HG02571 (cell line): Measurements from ENCODE around the gene ABCC4.
"Not testable (repeated sequence)": the region's sequence is repeated elsewhere in the genome, so short reads cannot be mapped to it uniquely, and the experiment has no call there.

Source experiments
- ATAC-seq: cut with Tn5 transposase; IDR thresholded peaks from one replicate; pipeline ENCODE4 v1.9.1; 2021; ENCODE audit warnings: mild to moderate bottlenecking, moderate library complexity; ENCODE audit not compliant: unreplicated experiment

The ABCC4 gene

DNA sequence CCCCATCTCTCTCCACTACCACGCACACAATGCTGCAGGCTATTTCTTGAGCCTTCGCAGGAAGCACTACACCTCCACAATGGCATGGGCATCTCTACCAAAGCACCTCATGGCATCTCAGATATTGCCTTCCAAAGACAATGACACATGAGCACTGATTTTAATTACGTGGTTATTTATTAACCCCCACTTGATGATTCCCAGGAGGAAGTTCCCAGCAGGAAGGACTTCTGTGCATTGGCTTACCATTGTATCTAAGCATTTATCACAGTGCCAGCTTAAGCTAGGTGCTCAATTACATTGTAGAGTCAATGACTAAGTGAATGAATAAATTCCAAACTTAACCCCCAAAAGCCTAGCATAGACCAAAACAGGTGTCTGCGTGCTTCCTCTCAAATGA is 101.4 kb downstream of the ABCC4 start:
- ATAC-seq: no peak

DNA sequence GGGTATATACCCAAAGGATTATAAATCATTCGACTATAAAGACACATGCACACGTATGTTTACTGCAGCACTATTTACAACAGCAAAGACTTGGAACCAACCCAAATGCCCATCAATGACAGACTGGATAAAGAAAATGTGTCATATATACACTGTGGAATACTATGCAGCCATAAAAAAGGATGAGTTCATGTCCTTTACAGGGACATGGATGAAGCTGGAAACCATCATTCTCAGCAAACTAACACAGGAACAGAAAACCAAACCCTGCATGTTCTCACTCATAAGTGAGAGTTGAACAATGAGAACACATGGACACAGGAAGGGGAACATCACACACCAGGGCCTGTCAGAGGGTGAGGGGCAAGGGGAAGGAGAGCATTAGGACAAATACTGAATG is 102.6 kb downstream of the ABCC4 start:
- ATAC-seq: not testable (repeated sequence)

DNA sequence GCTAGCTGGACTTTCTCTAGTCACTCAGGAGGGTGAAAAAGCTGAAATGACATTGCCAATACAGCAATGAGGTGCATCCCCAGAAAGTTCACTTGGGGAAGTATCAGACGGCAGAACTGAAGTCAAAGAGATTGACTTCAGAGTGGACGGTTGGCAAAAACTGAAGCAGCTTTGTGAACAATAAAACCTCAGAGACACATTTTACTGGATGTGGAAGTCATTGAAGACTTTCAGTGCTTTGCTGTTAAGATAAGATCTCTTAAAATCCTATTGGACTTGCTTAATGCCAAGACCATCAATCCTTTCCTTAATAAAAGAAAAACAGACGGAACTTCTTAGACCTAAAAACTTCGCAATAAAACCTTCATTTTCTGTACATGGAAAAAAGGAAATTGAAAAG is 103.7 kb downstream of the ABCC4 start:
- ATAC-seq: no peak

DNA sequence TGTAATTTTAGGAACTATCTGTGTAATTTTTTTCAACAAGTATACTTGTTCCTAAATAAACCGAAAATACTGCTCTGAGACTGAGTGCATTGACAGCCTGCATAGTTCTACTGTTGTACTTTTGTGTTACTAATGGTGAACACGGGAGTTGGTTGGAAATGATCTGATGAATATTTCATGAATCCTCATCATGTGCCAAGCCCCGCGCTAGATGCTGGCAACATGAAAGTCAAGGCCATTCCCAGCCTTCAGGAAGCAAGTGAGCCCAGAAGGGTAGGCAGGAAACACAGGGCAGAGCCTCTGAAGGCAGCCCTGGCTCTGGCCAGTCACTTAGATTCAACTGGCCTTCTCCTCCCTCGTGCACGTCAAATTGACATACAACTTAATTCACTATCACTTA is 106.1 kb downstream of the ABCC4 start:
- no peak for ATAC-seq

DNA sequence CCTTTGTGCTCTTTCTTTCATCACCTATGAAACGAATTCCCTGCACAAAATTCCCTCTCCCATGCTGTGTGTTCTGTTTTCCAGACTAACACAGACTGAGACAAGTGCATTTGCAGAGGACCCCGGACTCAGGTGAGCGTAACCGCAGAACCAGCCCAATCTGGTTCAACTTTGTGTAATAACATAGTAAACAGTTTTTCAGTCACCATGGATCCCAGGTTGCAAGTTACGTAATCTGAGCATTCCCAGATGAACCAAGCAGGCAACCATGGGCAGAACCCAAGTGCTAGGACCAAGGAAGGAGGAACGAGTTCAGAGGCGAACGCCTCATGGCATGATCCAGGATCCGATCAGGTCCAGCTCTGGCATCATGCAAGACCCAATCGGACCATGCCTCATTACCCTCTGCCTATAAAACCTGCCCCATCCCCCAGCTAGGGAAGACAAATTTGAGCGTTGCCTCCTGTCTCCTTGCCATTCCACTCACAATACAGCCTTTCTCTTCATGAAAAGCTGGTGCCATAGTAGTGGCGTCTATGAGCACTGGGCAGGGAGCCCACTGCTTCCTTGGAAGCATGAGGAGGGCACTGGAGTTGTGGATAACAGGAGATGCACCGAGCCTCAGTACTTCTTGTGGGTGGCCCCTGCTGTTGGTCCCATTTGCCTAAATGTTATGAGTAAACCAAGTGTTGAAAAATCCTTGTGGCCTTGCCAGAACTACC is 107.6 kb downstream of the ABCC4 start:
- no peak for ATAC-seq

DNA sequence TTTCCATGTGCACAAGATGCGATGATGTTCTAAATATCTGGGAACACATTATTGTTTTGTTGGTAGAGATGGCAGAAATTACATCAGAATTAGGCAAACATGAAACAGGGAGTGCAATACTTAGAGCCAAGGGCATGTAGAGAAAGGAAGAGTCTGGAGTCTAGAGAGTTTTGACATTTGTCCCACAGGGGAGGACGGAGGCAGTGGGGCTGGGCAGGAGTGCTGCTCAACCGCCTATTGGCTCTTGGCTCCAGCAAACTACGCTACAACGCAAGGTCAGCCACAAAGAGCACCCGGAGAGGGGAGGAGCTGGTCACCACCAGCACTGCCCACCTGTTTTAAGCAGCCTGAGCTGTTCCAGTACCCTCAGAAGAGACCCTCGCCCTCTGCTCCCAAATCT is 108.3 kb downstream of the ABCC4 start:
- no peak for ATAC-seq

DNA sequence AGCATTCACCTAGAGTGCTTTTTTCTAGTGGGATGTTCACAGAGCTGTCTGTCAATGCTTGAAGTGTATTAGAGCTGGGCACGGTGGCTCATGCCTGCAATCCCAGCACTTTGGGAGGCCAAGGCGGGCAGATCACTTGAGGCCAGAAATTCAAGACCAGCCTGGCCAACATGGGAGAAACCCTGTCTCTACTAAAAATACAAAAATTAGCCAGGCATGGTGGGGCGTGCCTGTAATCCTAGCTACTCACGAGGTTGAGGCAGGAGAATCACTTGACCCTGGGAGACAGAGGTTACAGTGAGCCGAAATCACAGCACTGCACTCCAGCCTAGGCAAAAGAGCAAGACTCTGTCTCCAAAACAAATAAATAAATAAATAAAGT is 108.7 kb downstream of the ABCC4 start:
- ATAC-seq: not testable (repeated sequence)

DNA sequence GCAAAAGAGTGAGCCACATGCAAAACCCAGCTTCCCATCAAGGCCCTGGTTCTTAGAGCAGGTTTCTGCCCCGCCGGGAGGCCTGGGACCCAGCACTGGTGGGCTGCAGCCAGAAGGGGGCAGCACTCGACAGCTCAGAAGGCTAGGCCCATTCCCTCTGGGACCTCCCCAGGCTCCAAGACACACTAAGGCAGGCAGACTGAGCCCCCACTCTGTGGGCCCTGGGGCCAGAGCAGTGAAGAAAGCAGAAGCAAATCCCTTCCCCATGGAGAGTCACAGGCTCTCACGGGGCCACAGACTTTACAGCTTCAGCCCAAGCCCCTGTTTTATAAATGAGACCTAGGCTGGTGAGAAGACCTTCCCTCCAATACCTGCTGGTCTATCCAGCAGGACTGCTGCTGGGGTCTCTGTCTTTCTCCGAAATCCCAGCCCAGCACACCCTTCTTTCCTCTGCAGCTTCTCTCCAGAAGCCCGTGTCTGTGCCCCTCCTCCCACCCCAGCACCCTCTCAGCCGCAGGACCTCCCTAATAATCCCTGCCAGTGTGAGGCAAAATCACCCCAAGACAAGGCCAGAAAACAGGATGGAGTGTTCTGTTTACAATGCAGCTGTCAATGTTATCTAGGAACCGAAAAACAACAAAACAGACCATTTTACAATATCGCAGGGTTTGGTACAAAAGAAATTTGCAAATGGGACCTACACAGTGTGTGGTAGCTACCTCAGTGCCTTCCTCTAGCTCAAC is 109.3 kb downstream of the ABCC4 start:
- peak; percentile 88 for ATAC-seq

DNA sequence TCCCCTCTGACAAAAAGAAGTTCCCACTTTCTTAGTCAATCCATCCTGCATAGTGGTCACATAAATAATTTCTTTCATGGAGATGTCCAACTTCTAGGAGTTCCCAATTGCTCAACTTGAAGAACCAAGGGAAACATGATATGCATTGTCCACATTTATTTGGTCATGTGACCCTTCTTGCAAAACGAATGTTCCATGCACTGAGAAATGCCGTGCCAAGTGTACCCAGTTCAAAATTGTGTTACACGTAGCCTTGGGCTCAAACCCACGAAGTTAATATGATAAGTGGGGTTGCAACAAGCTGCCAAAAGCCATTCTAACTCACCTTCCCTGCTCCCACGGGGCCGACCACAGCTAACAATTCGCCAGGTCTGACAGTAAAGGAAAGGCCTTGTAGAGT is 113.1 kb downstream of the ABCC4 start:
- ATAC-seq: no peak

DNA sequence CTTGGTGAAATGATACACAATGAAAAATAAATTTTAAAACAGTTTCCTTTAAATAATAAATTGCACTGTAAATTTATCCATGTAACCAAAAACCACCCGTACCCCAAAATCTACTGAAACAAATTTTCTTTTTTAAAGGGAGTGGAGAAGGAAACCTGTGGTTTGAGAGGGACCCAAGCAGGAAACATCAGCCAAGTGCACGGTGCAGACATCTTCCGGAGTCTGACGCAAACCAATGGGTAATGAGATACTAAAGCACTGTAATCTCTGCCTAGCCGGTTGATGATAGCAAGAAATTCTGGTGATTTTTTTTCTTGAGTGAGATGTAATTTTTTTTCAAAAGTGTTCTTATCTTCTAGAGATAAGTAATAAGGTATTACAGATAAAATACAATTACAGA is 115.4 kb downstream of the ABCC4 start:
- ATAC-seq: no peak

DNA sequence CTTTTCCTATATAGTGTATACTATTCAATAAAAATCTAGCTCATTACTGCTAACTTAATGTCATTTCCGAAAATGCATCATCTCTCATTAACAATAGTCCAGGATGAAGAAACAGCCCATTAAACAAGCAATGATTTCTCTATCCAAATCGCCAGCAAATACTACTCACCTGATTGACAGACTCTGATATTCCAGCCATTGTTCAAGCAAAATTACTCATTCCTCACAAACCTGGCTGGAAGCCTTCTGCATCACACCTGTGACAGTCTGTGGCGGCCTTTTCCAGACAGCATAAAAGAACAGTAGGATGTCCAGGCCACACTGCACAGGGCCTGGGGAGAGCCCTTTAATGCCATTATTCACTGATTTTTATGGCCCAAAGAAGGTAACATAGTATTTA is 115.9 kb downstream of the ABCC4 start:
- no peak for ATAC-seq

DNA sequence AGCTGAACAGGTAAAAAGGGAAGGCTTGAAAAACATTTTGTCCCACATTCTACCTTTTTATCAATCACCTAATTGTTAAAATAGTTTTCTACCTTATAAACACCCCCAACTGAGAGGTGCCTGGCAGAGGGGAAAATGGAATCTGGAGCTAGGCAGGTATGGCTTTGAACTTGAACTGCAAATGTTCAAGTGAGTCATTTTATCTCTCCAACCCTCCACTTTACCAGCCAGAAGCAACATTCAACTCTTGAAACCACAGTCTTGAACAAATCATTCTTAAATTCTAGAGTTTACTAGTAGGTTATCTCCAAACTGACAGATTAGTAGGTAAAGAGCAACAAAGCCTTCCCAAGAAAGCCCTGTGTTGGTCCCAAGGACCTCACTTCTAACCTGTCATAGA is 116.9 kb downstream of the ABCC4 start:
- no peak for ATAC-seq

DNA sequence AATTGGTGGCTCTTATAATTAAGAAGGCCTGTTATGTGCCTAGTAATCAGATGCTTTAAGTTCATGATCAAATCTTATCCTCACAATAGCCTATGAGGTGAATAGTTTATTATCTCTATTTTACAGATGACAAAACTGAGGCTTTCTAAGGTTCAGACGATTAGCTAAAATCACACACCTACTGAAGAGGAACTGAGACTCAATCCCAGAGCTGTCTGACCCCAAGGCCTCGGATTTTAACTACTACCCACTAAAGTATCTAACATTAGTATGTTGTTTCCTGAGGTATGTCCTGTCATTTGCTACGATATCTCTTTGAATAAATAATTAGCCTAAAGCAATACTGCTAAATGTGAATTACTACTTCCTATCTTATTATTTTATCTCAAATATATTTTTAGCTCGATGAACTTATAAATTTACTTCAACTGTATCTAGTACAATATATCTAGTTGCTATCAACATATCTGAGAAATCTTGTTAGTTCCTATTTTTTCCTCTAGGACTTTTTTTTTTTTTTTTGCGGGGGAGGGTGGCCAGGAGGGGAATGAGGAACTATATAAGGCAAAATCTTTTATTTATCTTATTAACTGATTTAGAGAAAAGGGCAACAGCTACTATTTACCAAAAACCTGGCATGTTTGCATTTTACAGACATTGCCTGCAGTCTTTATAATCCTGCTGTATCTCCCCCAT is 118.5 kb downstream of the ABCC4 start:
- ATAC-seq: no peak

DNA sequence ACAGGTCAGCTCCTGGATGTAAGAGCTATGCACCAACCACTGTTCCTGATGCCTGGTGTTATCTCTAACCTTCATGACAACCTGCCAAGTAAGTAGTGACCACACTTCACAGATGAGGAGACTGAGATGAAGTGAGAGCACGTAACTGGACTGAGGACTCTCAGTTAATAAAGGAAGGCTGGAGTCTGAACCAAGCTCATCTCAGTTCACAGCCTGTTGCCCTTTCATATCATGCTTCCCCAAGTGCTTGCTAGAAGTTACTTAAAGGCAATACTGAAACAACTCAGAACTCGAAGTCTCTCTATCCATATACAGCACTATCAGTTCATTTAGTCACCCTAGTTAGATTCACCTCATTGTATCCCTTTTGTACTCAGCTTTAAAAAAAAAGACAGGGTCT is 119.7 kb downstream of the ABCC4 start:
- peak; percentile 61 for ATAC-seq

DNA sequence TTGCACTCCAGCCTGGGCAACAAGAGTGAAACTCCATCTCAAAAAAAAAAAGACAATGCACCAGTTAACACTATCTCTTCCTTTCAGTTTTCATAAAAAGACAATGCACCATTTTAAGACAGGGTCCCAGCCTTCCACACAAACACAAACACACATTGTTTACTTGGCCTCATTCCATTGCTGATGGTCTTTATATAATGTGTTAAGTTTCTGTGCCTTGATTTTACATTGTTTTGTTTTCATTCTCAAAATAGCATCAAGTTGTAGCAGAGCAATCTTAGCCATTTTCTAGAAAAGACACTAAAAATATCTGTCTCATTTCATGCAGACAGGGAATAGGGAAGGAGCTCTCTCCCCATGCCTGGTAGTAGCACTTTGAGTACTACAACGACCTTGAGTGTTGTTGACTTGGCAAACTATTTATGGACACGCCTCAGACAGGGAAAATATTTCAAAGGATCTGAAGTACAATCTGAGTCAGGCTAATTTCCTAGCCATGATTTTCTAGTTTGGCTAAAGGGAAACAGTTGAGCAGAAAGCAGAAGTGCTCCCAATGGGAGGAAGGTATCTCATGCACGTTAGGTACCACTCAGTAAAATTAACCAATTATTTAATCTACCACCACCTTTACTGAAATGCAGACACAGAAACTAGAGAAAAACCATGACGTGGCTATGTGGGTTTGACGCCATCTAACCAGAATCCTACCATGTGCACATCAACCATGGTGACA is 120.6 kb downstream of the ABCC4 start:
- ATAC-seq: no peak

DNA sequence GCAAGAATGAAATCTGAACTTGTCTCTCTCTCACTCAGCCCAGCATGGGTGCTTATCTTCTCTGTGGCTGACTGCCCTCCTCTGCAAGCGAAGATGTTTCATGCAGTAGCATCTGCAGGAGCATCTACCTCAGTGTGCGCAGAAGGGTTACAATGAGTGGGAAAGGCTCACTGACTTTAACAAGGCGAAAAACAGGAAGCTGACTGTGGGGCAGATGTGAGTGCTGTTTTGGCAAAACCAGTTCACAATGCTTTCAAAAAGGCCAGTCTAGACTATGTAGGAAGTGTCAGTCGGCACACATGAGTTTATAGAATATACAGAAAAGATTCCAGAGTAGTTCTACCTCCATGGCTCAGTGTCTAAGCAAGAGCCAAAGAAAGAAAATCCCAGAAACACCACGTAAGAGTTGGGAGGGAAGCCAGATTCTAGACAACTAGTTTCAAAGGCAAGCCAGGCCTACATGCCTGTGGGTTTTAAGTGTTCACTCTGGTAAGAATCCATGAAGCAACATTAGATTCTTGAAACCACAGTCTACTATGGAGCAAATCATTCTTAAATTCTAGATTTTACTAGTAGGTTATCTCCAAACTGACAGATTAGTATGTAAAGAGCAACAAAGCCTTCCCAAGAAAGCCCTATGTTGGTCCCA is 124.5 kb downstream of the ABCC4 start:
- ATAC-seq: no peak

DNA sequence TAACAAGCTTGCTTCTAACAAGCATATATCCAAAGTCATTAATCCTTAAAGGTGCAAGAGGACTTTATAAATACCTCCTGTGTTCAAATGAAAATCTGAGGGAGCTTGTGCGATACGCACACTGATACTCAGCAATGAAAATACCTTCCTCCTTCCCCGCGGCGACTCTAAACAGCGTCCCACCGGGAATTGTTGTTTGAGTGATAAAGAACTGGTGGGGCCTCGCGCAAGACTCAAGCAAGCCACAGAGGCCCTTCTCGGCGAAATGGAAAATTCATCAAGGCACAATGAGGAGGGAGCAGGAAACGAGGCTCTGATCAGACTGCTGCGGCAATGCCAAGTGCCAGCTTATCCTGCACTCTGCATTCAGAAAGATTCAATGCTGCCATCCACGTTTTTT is 126.7 kb downstream of the ABCC4 start:
- ATAC-seq: no peak

DNA sequence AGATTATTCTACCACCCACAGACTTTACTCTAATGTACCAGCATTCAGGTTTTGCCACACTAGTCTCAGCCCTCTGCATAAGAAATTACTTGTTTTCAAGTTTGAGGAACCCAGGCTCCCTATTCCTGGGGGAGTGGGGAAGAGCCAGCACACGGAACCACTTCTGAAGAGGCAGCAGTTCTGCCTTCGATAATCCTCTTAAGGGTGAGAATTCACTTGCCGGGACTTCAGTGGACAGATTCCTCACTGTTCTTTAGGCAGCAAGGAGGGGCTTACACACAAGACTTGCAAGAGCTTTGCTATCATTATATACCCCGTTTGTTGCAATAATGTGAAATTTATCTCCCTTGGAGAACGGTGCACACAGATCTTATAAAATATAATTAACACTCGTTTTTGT is 133.1 kb downstream of the ABCC4 start:
- no peak for ATAC-seq

DNA sequence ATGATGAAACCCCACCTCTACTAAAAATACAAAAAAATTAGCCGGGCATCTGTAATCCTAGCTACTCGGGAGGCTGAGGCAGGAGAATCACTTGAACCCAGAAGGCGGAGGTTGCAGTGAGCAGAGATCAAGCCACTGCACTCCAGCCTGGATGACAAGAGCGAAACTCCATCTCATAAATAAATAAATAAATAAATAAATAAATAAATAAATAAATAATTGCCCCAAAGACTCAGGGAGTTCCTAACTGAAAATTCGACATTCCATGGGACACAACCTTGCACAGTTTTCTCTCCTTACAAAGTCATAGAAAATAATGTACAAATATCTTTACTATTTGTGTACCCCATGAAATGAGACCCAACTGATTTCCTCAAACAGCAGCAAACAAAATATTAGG is 134.2 kb downstream of the ABCC4 start:
- ATAC-seq: not testable (repeated sequence)

DNA sequence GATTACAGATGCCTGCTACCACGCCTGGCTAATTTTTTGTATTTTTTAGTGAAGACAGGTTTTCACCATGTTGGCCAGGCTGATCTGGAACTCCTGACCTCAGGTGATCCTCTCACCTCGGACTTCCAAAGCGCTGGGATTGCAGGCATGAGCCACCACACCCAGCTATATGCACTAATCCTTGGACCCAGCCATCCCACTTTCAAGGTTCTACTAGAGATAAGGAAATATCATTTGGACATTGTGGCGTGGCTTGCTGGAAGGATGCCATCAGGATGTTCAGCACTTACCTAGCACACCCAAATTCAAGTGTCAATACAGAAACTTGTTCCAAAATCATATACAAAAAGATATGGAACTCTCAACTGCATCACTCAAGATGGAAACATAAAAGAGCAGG is 136.4 kb downstream of the ABCC4 start:
- ATAC-seq: no peak
